Activated CD4-positive, alpha-beta memory T cell treated with anti-CD3 and anti-CD28 coated beads for 36 hours (primary cell): ENCODE results near the gene KIFC1. TPM values are rescaled to one million over a fixed set of nuclear protein-coding genes. Genes with fewer than 3 reads are reported as not detected.
A peak's percentile ranks its signal among the peaks of the same experiment; 100 is the strongest.

Source experiments
- CTCF ChIA-PET: fragments of 350-600 bp; sonication (Branson Sonifier 250); formaldehyde crosslinking; loops from one replicate; lab custom pipeline; 2021; ENCODE audit warnings: antibody characterized with exemption, inconsistent platforms; lab: Charles Lee
- POLR2A ChIA-PET: fragments of 350-600 bp; sonication (Branson Sonifier 250); formaldehyde crosslinking; loops from one replicate; lab custom pipeline; 2021; ENCODE audit warnings: antibody characterized with exemption; lab: Charles Lee
- DNase-seq: peaks from one replicate; pipeline ENCODE4 v3.0.0-alpha.2; 2020
- H3K27ac Mint-ChIP-seq: one replicate; pipeline ENCODE4 v1.8.0; 2021; ENCODE audit warnings: mixed read lengths
- H3K27me3 Mint-ChIP-seq: one replicate; pipeline ENCODE4 v1.8.0; 2021; ENCODE audit warnings: mixed read lengths
- H3K36me3 Mint-ChIP-seq: one replicate; pipeline ENCODE4 v1.8.0; 2021; ENCODE audit warnings: mixed read lengths
- H3K4me1 Mint-ChIP-seq: one replicate; pipeline ENCODE4 v1.8.0; 2021; ENCODE audit warnings: low read depth, mixed read lengths
- H3K4me3 Mint-ChIP-seq: one replicate; pipeline ENCODE4 v1.8.0; 2021; ENCODE audit warnings: mild to moderate bottlenecking, mixed read lengths
- H3K9me3 Mint-ChIP-seq: one replicate; pipeline ENCODE4 v1.8.0; 2021; ENCODE audit warnings: mixed read lengths
- intact Hi-C: fragments of 100-400 bp; cut with micrococcal nuclease; formaldehyde crosslinking; loops from one replicate; pipeline ENCODE4 v1.15.1; 2023
- microRNA-seq: library from miRNA; unstranded; fragments of <30 nt; microRNA quantifications from one replicate; pipeline ENCODE4 v1.2.0, GENCODE V29; 2022; ENCODE audit warnings: borderline number of aligned reads, borderline microRNAs expressed, borderline replicate concordance
- total RNA-seq, 2 experiments: library from RNA; stranded (reverse); gene quantifications; one replicate each; pipeline ENCODE4 v1.2.3, GENCODE V29; 2021

KIFC1 gene
- total RNA-seq, 2 experiments from 2014 or later, result 94.6 to 103 TPM

- Mint-ChIP-seq H3K4me1 (peaks cover 34% of the 10 kb centered on the region), H3K27me3 (no peaks in the 10 kb centered on the region), H3K36me3 (peaks cover 34% of the 10 kb centered on the region), H3K4me3 (no peak overlapping the region), H3K9me3 (no peaks in the 10 kb centered on the region), H3K27ac (no peak overlapping the region)
- POLR2A ChIA-PET, result no interaction called here
- CTCF ChIA-PET, result interaction anchor here (1.7 kb wide), 1 partner anchor 23 kb away, joined by 6 read pairs; no protein-coding TSS in a partner anchor
- intact Hi-C loops, result no loop called here
- DNase-seq, result no peak
Observed at GRCh38 chr6:33452496-33452895, 60.9 kb downstream of the KIFC1 start.

- Mint-ChIP-seq H3K4me1 (peaks cover 34% of the 10 kb centered on the region), H3K27ac (peak overlapping the region; percentile 74), H3K4me3 (peak overlapping the region; percentile 92), H3K27me3 (no peaks in the 10 kb centered on the region), H3K36me3 (peaks cover 28% of the 10 kb centered on the region), H3K9me3 (no peaks in the 10 kb centered on the region)
- ChIA-PET POLR2A (interaction anchor here (0.7 to 2.2 kb wide), 7 partner anchors 12 to 130 kb away, joined by 3 to 13 read pairs (median 6); partner anchors contain the start of gene CUTA), CTCF (interaction anchor here (0.9 to 2.4 kb wide), 8 partner anchors 8 to 257 kb away, joined by 3 to 7 read pairs (median 6); no protein-coding TSS in a partner anchor)
- DNase-seq, result no peak
- intact Hi-C loops, result loop anchor here (1.0 to 2.0 kb wide), 4 partner anchors 23 to 126 kb away; no protein-coding TSS in a partner anchor
Observed at GRCh38 chr6:33453393-33454008, 61.9 kb downstream of the KIFC1 start.

DNA sequence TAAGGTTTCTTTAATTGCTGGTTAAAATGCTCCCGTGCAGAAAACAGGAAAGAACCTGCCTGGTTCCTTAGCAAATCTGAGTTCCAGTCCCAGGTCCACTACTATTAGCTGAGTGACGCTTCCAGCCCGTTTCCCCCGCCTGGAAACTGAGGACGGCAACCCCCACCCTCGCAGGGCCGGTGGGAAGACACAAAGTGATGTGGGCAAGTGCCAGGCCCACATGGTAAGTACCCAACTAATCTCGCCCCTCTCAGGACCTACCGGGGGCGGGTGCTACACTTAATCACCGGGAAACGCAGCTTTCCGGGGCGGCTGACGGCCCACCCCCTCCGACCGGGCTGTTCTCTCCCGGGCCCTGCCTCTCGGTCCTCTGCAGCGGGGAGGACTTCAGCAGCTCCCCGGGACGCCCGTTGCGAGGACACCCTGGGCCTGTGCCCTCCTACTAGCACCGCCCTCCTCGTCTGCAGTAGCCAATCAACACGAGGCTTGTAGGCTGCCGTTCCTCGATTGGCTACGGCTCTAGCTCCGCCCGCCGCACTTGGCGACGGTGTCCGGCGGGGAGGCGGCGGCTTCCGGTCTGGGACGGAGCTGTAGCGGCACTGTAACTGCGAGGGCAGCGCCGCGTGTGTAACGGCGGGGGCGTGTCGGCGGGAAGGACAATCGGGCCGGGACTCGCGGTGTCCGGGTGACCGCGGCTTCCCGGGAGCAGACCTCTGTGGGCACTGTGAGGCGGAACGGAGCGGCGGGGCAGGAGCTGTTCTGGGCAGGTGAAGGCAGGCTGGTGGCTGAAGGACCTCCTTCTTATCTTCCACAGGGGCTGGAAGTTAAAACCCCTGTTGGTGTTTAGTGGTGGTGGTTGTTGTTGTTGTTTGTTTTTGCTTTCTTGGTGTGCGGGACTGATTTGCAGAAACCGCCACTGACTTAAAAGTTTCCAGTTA is 62.7 kb downstream of the KIFC1 start, which contains the start of gene ZBTB9:
ZBTB9 (plus strand) TSS at position 568 of the 938 bp plus-strand sequence. CDS start 525 bp downstream, outside the sequence.
- peak within 1 kb of the TSS; percentile 92 for H3K4me3 Mint-ChIP-seq
- CTCF ChIA-PET, result interaction anchor here (0.6 to 2.4 kb wide), 12 partner anchors 9 to 317 kb away, joined by 3 to 7 read pairs (median 4); partner anchors contain the start of gene ZBTB22
- POLR2A ChIA-PET, result interaction anchor here (0.7 to 2.2 kb wide), 15 partner anchors 8 to 257 kb away, joined by 3 to 13 read pairs (median 4); partner anchors contain the start of genes CUTA, KIFC1, RPS18 and UQCC2

GRCh38 chr6:33455051-33455450 is 63.4 kb downstream of the KIFC1 start:
- POLR2A ChIA-PET, result interaction anchor here (0.7 to 2.2 kb wide), 11 partner anchors 9 to 257 kb away, joined by 3 to 13 read pairs (median 4); partner anchors contain the start of genes CUTA, KIFC1, RPS18 and UQCC2
- intact Hi-C loops, result loop anchor here (2.0 kb wide), 2 partner anchors 24 to 116 kb away; no protein-coding TSS in a partner anchor
- peak overlapping the region; percentile 74 for H3K27ac Mint-ChIP-seq

More for the DNA sequence above, 62.7 kb downstream of the KIFC1 start, which contains the start of gene ZBTB9:
- H3K27me3 Mint-ChIP-seq, result no peaks in the 10 kb centered on the region
- H3K4me1 Mint-ChIP-seq, result peaks cover 34% of the 10 kb centered on the region
- H3K9me3 Mint-ChIP-seq, result no peaks in the 10 kb centered on the region
- peaks cover 24% of the 10 kb centered on the region for H3K36me3 Mint-ChIP-seq
- DNase-seq, result peak; percentile 97
- peak within 1 kb of the TSS; percentile 74 for H3K27ac Mint-ChIP-seq
- intact Hi-C loops, result loop anchor here (1.0 to 2.0 kb wide), 4 partner anchors 23 to 125 kb away; no protein-coding TSS in a partner anchor

DNA sequence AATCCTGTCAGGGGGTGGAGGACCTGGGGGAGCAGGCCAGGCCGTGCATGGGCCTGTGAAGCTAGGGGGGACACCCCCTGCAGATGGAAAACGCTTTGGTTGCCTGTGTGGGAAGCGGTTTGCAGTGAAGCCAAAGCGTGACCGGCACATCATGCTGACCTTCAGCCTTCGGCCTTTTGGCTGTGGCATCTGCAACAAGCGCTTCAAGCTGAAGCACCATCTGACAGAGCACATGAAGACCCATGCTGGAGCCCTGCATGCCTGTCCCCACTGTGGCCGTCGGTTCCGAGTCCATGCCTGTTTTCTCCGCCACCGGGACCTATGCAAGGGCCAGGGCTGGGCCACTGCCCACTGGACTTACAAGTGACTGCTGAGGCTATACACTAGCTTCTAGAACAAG is 64.5 kb downstream of the KIFC1 start:
- Mint-ChIP-seq H3K27ac (no peak overlapping the region), H3K4me1 (peaks cover 34% of the 10 kb centered on the region), H3K36me3 (peaks cover 24% of the 10 kb centered on the region), H3K9me3 (no peaks in the 10 kb centered on the region), H3K27me3 (no peaks in the 10 kb centered on the region), H3K4me3 (peak overlapping the region; percentile 8)
- POLR2A ChIA-PET, result no interaction called here
- CTCF ChIA-PET, result no interaction called here
- intact Hi-C loops, result no loop called here
- DNase-seq, result no peak

More at GRCh38 chr6:33455051-33455450, 63.4 kb downstream of the KIFC1 start:
- Mint-ChIP-seq H3K4me3 (peak overlapping the region; percentile 92), H3K36me3 (peaks cover 24% of the 10 kb centered on the region), H3K27me3 (no peaks in the 10 kb centered on the region), H3K4me1 (peaks cover 34% of the 10 kb centered on the region), H3K9me3 (no peaks in the 10 kb centered on the region)
- DNase-seq, result no peak
- CTCF ChIA-PET, result interaction anchor here (1.1 to 2.4 kb wide), 5 partner anchors 29 to 316 kb away, joined by 3 to 7 read pairs (median 7); no protein-coding TSS in a partner anchor

DNA sequence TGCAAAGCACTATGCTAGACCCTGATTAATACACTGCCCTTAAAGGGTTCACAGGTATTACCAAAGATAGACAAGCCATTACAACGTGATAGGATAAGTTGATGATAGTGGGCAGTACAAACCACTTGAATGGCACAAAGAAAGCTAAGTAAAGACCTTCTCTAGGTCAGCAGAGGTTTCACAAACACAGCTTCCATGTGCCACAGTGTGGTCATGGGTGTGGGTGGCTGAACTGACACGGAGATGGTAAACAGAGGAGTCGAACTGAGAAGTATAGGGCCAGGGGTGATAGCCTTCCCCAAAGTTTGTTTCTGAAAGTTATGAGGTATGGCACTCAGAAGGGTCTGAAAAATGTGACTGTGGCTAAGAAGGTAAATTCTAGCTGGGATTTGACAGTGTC is 67.1 kb downstream of the KIFC1 start:
- no peak overlapping the region for H3K4me3 Mint-ChIP-seq
- H3K4me1 Mint-ChIP-seq, result peaks cover 25% of the 10 kb centered on the region
- H3K27ac Mint-ChIP-seq, result no peak overlapping the region
- no peaks in the 10 kb centered on the region for H3K9me3 Mint-ChIP-seq
- ChIA-PET CTCF (interaction anchor here (0.9 kb wide), 1 partner anchor 242 kb away, joined by 4 read pairs; no protein-coding TSS in a partner anchor), POLR2A (no interaction called here)
- H3K27me3 Mint-ChIP-seq, result no peaks in the 10 kb centered on the region
- peaks cover 21% of the 10 kb centered on the region for H3K36me3 Mint-ChIP-seq
- DNase-seq, result no peak
- intact Hi-C loops, result no loop called here

- ChIA-PET CTCF (interaction anchor here (0.9 kb wide), 1 partner anchor 241 kb away, joined by 4 read pairs; no protein-coding TSS in a partner anchor), POLR2A (no interaction called here)
- intact Hi-C loops, result no loop called here
- no peak for DNase-seq
- Mint-ChIP-seq H3K4me1 (peaks cover 24% of the 10 kb centered on the region), H3K9me3 (no peaks in the 10 kb centered on the region), H3K4me3 (no peak overlapping the region), H3K27me3 (no peaks in the 10 kb centered on the region), H3K27ac (no peak overlapping the region), H3K36me3 (peaks cover 21% of the 10 kb centered on the region)
Observed at GRCh38 chr6:33459226-33459625, 67.6 kb downstream of the KIFC1 start.

Small RNA genes lying within 50 kb of the gene (microRNA-seq; reads per million reads assigned to microRNA genes)
- not detected for gene MIR5004

Other genes starting within 250 kb of the KIFC1 start
- 1 to 10 TPM in 1 of 2 experiments, under 1 TPM in 1; 0.69 to 1.0 TPM for gene COL11A2, start 199.4 kb upstream of the KIFC1 start, total RNA-seq
- gene RXRB, start 191.2 kb upstream of the KIFC1 start, total RNA-seq, result 10 to 100 TPM; 40.9 to 41.4 TPM
- gene SLC39A7, start 191.0 kb upstream of the KIFC1 start, total RNA-seq, result 10 to 100 TPM; 42.0 to 45.7 TPM
- gene HSD17B8, start 187.2 kb upstream of the KIFC1 start, total RNA-seq, result 10 to 100 TPM; 35.3 to 36.1 TPM
- 10 to 100 TPM; 25.4 to 28.4 TPM for gene RING1, start 183.3 kb upstream of the KIFC1 start, total RNA-seq
- 10 to 100 TPM; 32.7 to 33.7 TPM for gene VPS52, start 119.9 kb upstream of the KIFC1 start, total RNA-seq
- gene RPS18, start 119.7 kb upstream of the KIFC1 start, total RNA-seq, result 1,000 to 10,000 TPM; 4,372 to 4,391 TPM
- gene B3GALT4, start 114.7 kb upstream of the KIFC1 start, total RNA-seq, result 1 to 10 TPM; 5.9 to 6.7 TPM
- gene WDR46, start 102.6 kb upstream of the KIFC1 start, total RNA-seq, result 10 to 100 TPM; 59.4 to 60.7 TPM
- 10 to 100 TPM; 78.5 to 90.9 TPM for gene PFDN6, start 102.2 kb upstream of the KIFC1 start, total RNA-seq
- gene RGL2, start 92.9 kb upstream of the KIFC1 start, total RNA-seq, result 10 to 100 TPM; 24.6 to 26.0 TPM
- gene TAPBP, start 77.7 kb upstream of the KIFC1 start, total RNA-seq, result 100 to 1,000 TPM; 202 to 213 TPM
- gene ZBTB22, start 74.1 kb upstream of the KIFC1 start, total RNA-seq, result 10 to 100 TPM; 11.0 to 12.1 TPM
- gene DAXX, start 68.9 kb upstream of the KIFC1 start, total RNA-seq, result 10 to 100 TPM; 60.5 to 64.1 TPM
- gene PHF1, start 19.2 kb downstream of the KIFC1 start, total RNA-seq, result 10 to 100 TPM; 32.4 to 42.3 TPM
- 100 to 1,000 TPM; 190 to 198 TPM for gene CUTA, start 26.3 kb downstream of the KIFC1 start, total RNA-seq
- 10 to 100 TPM; 34.3 to 35.8 TPM for gene SYNGAP1, start 28.2 kb downstream of the KIFC1 start, total RNA-seq
- 10 to 100 TPM in 1 of 2 experiments, 1 to 10 TPM in 1; 9.7 to 10.1 TPM for gene ZBTB9, start 62.8 kb downstream of the KIFC1 start, total RNA-seq
- gene BAK1, start 188.5 kb downstream of the KIFC1 start, total RNA-seq, result 10 to 100 TPM; 56.3 to 57.7 TPM
- gene ITPR3, start 229.5 kb downstream of the KIFC1 start, total RNA-seq, result 10 to 100 TPM; 41.6 to 45.6 TPM